OCI-LY3 (cell line): Measurements from ENCODE around the gene WDR53.

Source experiments
- H2AFZ ChIP-seq: fragments of 200-600, 300-600 bp; shearing (Covaris generic); 2 replicates; pipeline ENCODE4 v1.6.0; 2014; ENCODE audit warnings: antibody characterized with exemption, low read depth, low read length
- H3K27ac ChIP-seq: fragments of 200-600, 300-600 bp; sonication (generic); 2 replicates; pipeline ENCODE4 v1.5.1; 2014; ENCODE audit warnings: mild to moderate bottlenecking, low read length, moderate library complexity, mixed read lengths
- H3K27me3 ChIP-seq: fragments of 200-600, 300-600 bp; sonication (generic); 2 replicates; pipeline ENCODE4 v1.6.1; 2014; ENCODE audit warnings: low read depth, low read length, mixed read lengths
- H3K36me3 ChIP-seq: fragments of 200-600, 300-600 bp; sonication (generic); replicated peaks from 2 replicates; pipeline ENCODE3; 2014; ENCODE audit warnings: low read depth, low read length, mixed read lengths
- H3K4me1 ChIP-seq: fragments of 300-600, 200-600 bp; sonication (generic); 2 replicates; pipeline ENCODE4 v1.6.1; 2014; ENCODE audit warnings: low read length, mixed read lengths
- H3K4me2 ChIP-seq: fragments of 200-600, 300-600 bp; sonication (generic); 2 replicates; pipeline ENCODE4 v1.6.1; 2014; ENCODE audit warnings: low read length, mixed read lengths
- H3K4me3 ChIP-seq: fragments of 300-600, 200-600 bp; sonication (generic); 2 replicates; pipeline ENCODE4 v1.5.1; 2014; ENCODE audit warnings: antibody characterized with exemption, mild to moderate bottlenecking, low read length, moderate library complexity
- H3K79me2 ChIP-seq: fragments of 300-600, 200-600 bp; shearing (Covaris generic); 2 replicates; pipeline ENCODE4 v1.6.1; 2014; ENCODE audit warnings: mild to moderate bottlenecking, low read length, mixed read lengths
- H3K9ac ChIP-seq: fragments of 300-600, 200-600 bp; shearing (Covaris generic); 2 replicates; pipeline ENCODE4 v1.6.0; 2014; ENCODE audit warnings: mild to moderate bottlenecking, low read length, moderate library complexity
- H3K9me3 ChIP-seq: fragments of 200-600, 300-600 bp; shearing (Covaris generic); 2 replicates; pipeline ENCODE4 v1.6.1; 2014; ENCODE audit warnings: low read length, mixed read lengths; ENCODE audit not compliant: insufficient read depth
- H4K20me1 ChIP-seq: fragments of 200-600, 300-600 bp; sonication (generic); 2 replicates; pipeline ENCODE4 v1.6.1; 2016; ENCODE audit warnings: low read length, mixed read lengths; ENCODE audit not compliant: insufficient read depth
- EZH2phosphoT487 ChIP-seq: fragments of 200-600 bp; shearing (Covaris generic); IDR thresholded peaks from 2 replicates; pipeline ENCODE4 v1.6.1; 2018; ENCODE audit warnings: antibody characterized with exemption, mixed run types, low read depth
- TF ChIP-seq, protein P1 (sequence below): fragments of 200-600, 300-600 bp; sonication (generic); IDR thresholded peaks from 2 replicates; pipeline ENCODE4 v1.5.1; 2014; ENCODE audit warnings: antibody characterized with exemption, low read length, low read depth

WDR53 gene

DNA sequence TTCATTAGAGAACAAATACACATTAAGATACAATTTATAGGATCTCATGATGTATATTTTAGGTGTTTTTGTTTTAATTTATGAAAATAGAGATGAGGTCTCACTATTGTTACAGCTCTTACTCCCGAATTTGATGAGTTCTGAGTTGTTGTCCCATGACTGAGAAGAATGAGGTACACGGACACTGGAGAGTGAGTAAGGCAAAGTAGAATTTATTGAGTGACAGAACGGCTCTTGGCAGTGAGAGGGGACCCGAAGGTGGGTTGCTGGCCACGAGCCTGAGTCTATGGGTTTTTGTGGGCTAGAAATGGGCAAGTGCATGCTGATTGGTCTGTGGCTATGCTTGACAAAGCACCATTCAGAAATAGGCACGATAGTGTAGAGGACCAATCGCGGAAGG is 61.7 kb downstream of the WDR53 start:
- peaks cover 4% of the 10 kb centered on the region; the same call in 1 of the 2 replicates for H3K4me1 ChIP-seq
- H3K27me3 ChIP-seq = no peaks in the 10 kb centered on the region
- peaks cover under 1% of the 10 kb centered on the region; the same call in 1 of the 2 replicates for H4K20me1 ChIP-seq
- peaks cover 6% of the 10 kb centered on the region for H3K36me3 ChIP-seq
- no peak overlapping the region for H3K27ac ChIP-seq
- TF ChIP-seq, protein P1, sequence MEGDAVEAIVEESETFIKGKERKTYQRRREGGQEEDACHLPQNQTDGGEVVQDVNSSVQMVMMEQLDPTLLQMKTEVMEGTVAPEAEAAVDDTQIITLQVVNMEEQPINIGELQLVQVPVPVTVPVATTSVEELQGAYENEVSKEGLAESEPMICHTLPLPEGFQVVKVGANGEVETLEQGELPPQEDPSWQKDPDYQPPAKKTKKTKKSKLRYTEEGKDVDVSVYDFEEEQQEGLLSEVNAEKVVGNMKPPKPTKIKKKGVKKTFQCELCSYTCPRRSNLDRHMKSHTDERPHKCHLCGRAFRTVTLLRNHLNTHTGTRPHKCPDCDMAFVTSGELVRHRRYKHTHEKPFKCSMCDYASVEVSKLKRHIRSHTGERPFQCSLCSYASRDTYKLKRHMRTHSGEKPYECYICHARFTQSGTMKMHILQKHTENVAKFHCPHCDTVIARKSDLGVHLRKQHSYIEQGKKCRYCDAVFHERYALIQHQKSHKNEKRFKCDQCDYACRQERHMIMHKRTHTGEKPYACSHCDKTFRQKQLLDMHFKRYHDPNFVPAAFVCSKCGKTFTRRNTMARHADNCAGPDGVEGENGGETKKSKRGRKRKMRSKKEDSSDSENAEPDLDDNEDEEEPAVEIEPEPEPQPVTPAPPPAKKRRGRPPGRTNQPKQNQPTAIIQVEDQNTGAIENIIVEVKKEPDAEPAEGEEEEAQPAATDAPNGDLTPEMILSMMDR = no peak
- TF ChIP-seq EZH2phosphoT487 = no peak
- H3K9me3 ChIP-seq = peaks cover 8% of the 10 kb centered on the region; the same call in 1 of the 2 replicates
- H3K4me2 ChIP-seq = no peak overlapping the region
- H3K9ac ChIP-seq = no peak overlapping the region
- H3K79me2 ChIP-seq = peaks cover 17% of the 10 kb centered on the region
- no peak overlapping the region for H3K4me3 ChIP-seq
- H2AFZ ChIP-seq = no peak overlapping the region

- H3K4me2 ChIP-seq = 0 out of 2 replicates have a peak overlapping the region, but pooled peaks have one; percentile 69
- peaks cover 11% of the 10 kb centered on the region for H3K4me1 ChIP-seq
- H3K79me2 ChIP-seq = peaks cover 39% of the 10 kb centered on the region
- peaks cover 18% of the 10 kb centered on the region for H4K20me1 ChIP-seq
- H3K4me3 ChIP-seq = no peak overlapping the region
- no peak overlapping the region for H3K9ac ChIP-seq
- H3K36me3 ChIP-seq = peaks cover 21% of the 10 kb centered on the region
- H3K9me3 ChIP-seq = peaks cover 8% of the 10 kb centered on the region; the same call in 1 of the 2 replicates
- no peaks in the 10 kb centered on the region for H3K27me3 ChIP-seq
- H2AFZ ChIP-seq = no peak overlapping the region
- TF ChIP-seq, protein P1 = no peak
- no peak for TF ChIP-seq EZH2phosphoT487
- no peak overlapping the region for H3K27ac ChIP-seq
These were observed 63.8 kb downstream of the WDR53 start for GRCh38 chr3:196504556-196504955.
